GM23338 (cell line): Measurements from ENCODE around the gene RPIA. TPM values are rescaled to one million over a fixed set of nuclear protein-coding genes. Genes with fewer than 3 reads are reported as not detected.

Experiments
- ATAC-seq: fragments of 200-7000 bp; cut with Tn5 transposase; 3 replicates; pipeline ENCODE4 v1.9.1; 2020
- DNase-seq: peaks from one replicate; pipeline ENCODE4 v3.0.0-alpha.2; 2015; ENCODE audit warnings: low spot score
- H2AFZ ChIP-seq: fragments of 200-600 bp; sonication (generic); 2 replicates; pipeline ENCODE4 v1.8.0; 2016; ENCODE audit warnings: antibody characterized with exemption, mild to moderate bottlenecking, moderate library complexity
- H3F3A ChIP-seq: fragments of 200-600 bp; sonication (generic); replicated peaks from 2 replicates; pipeline ENCODE4 v1.8.0; 2017; ENCODE audit warnings: antibody characterized with exemption, mixed run types, low read depth
- H3K27ac ChIP-seq: fragments of 200-600 bp; sonication (generic); 2 replicates; pipeline ENCODE4 v1.6.1; 2016; ENCODE audit warnings: low read depth
- H3K27me3 ChIP-seq: fragments of 200-600 bp; sonication (generic); 2 replicates; pipeline ENCODE4 v1.8.0; 2016; ENCODE audit warnings: mild to moderate bottlenecking, mixed run types, moderate library complexity; ENCODE audit not compliant: insufficient read depth
- H3K36me3 ChIP-seq: fragments of 200-600 bp; sonication (generic); 2 replicates; pipeline ENCODE4 v1.8.0; 2016; ENCODE audit warnings: mild to moderate bottlenecking; ENCODE audit not compliant: insufficient read depth
- H3K4me1 ChIP-seq: fragments of 200-600 bp; sonication (generic); 2 replicates; pipeline ENCODE4 v1.8.0; 2016; ENCODE audit warnings: mild to moderate bottlenecking, moderate library complexity; ENCODE audit not compliant: insufficient read depth
- H3K4me2 ChIP-seq: fragments of 200-600 bp; sonication (generic); 2 replicates; pipeline ENCODE4 v1.7.1; 2017; ENCODE audit warnings: mixed run types
- H3K4me3 ChIP-seq: fragments of 200-600 bp; sonication (generic); 2 replicates; pipeline ENCODE4 v1.6.1; 2016; ENCODE audit warnings: mixed run types
- H3K79me2 ChIP-seq: fragments of 200-600 bp; sonication (generic); replicated peaks from 2 replicates; pipeline ENCODE4 v1.8.0; 2017; ENCODE audit warnings: mild to moderate bottlenecking; ENCODE audit not compliant: insufficient read depth
- H3K9me2 ChIP-seq: fragments of 200-600 bp; sonication (generic); 2 replicates; pipeline ENCODE4 v1.8.0; 2017; ENCODE audit not compliant: insufficient read depth
- H4K20me1 ChIP-seq: fragments of 200-600 bp; sonication (generic); replicated peaks from 2 replicates; pipeline ENCODE4 v1.8.0; 2017; ENCODE audit warnings: mild to moderate bottlenecking; ENCODE audit not compliant: insufficient read depth
- H3K27ac Mint-ChIP-seq: 2 replicates; pipeline ENCODE4 v1.8.0; 2020; ENCODE audit warnings: inconsistent platforms, mild to moderate bottlenecking, moderate library complexity, mixed read lengths
- H3K27me3 Mint-ChIP-seq: 3 replicates; pipeline ENCODE4 v1.8.0; 2022; ENCODE audit warnings: low read depth, mild to moderate bottlenecking, moderate library complexity, mixed read lengths, inconsistent platforms; ENCODE audit not compliant: insufficient read depth, poor library complexity
- H3K36me3 Mint-ChIP-seq: 3 replicates; pipeline ENCODE4 v1.8.0; 2021; ENCODE audit warnings: low read depth, mild to moderate bottlenecking, inconsistent platforms, moderate library complexity, mixed read lengths
- H3K4me1 Mint-ChIP-seq: 3 replicates; pipeline ENCODE4 v1.8.0; 2020; ENCODE audit warnings: mild to moderate bottlenecking, inconsistent platforms, mixed read lengths
- H3K4me3 Mint-ChIP-seq: 3 replicates; pipeline ENCODE4 v1.8.0; 2021; ENCODE audit warnings: moderate library complexity, mild to moderate bottlenecking, inconsistent platforms, mixed read lengths
- H3K9me3 Mint-ChIP-seq: 3 replicates; pipeline ENCODE4 v1.8.0; 2020; ENCODE audit warnings: moderate library complexity, mild to moderate bottlenecking, inconsistent platforms, mixed read lengths
- CREB1 ChIP-seq: fragments of 250-450 bp; sonication (Bioruptor Pico); IDR thresholded peaks from 2 replicates; pipeline ENCODE4 v1.5.0; 2020; ENCODE audit warnings: low read depth, mild to moderate bottlenecking, moderate library complexity
- EZH2phosphoT487 ChIP-seq: fragments of 200-600 bp; sonication (generic); IDR thresholded peaks from one replicate; pipeline ENCODE4 v1.8.1; 2018; ENCODE audit warnings: antibody characterized with exemption; ENCODE audit not compliant: unreplicated experiment
- JUNB ChIP-seq: IDR thresholded peaks from one replicate; pipeline ENCODE4 v1.6.1; 2016; ENCODE audit warnings: antibody characterized with exemption; ENCODE audit not compliant: unreplicated experiment
- POLR2AphosphoS5 ChIP-seq: IDR thresholded peaks from 2 replicates; pipeline ENCODE4 v1.6.1; 2016; ENCODE audit warnings: antibody characterized with exemption, low read depth
- STAT1 ChIP-seq: IDR thresholded peaks from one replicate; pipeline ENCODE4 v1.6.1; 2016; ENCODE audit warnings: antibody characterized with exemption; ENCODE audit not compliant: unreplicated experiment
- ZNF114 ChIP-seq: fragments of 250-450 bp; sonication (Bioruptor Pico); IDR thresholded peaks from 2 replicates; pipeline ENCODE4 v1.5.0; 2020; ENCODE audit warnings: mild to moderate bottlenecking, moderate library complexity
- ZNF331 ChIP-seq: fragments of 250-450 bp; sonication (Bioruptor Pico); IDR thresholded peaks from 2 replicates; pipeline ENCODE4 v1.5.0; 2020; ENCODE audit warnings: low read depth, mild to moderate bottlenecking, moderate library complexity
- ZNF462 ChIP-seq: fragments of 250-450 bp; sonication (Bioruptor Pico); IDR thresholded peaks from 2 replicates; pipeline ENCODE4 v1.5.0; 2020; ENCODE audit warnings: mild to moderate bottlenecking, moderate library complexity
- polyA plus RNA-seq: library from polyadenylated mRNA; unstranded; fragments of >200 nt; fragmentation: Nextera tagmentation; extraction: Ambion mirVana; gene quantifications from 2 replicates; pipeline ENCODE4 v1.2.1, GENCODE V29; 2016
- total RNA-seq: library from RNA; depleted of rRNA; stranded (reverse); fragments of >200 nt; shearing (Covaris generic); gene quantifications from 2 replicates; pipeline ENCODE4 v1.2.3, GENCODE V29; 2014
- TF ChIP-seq, protein P1 (sequence below): IDR thresholded peaks from 2 replicates; pipeline ENCODE4 v1.6.1; 2016; ENCODE audit warnings: antibody characterized with exemption
- TF ChIP-seq, protein P2 (sequence below), 2 experiments: fragments of 200-600 bp in 1 of 2; sonication (generic) in 1 of 2; conservative IDR thresholded peaks; 2 replicates each; pipeline versions ENCODE4 v1.5.1 to v1.6.1; 2016 to 2017; ENCODE audit warnings: antibody characterized with exemption in 2 of 2, low read depth in 2 of 2, mild to moderate bottlenecking in 2 of 2, moderate library complexity in 1 of 2

The RPIA gene
- total and polyA plus RNA-seq, 2 experiments from 2014 or later, result 18.8 to 22.5 TPM

GRCh38 chr2:88673363-88673762 is 18.1 kb upstream of the RPIA start (continued):
- TF ChIP-seq, protein P1, sequence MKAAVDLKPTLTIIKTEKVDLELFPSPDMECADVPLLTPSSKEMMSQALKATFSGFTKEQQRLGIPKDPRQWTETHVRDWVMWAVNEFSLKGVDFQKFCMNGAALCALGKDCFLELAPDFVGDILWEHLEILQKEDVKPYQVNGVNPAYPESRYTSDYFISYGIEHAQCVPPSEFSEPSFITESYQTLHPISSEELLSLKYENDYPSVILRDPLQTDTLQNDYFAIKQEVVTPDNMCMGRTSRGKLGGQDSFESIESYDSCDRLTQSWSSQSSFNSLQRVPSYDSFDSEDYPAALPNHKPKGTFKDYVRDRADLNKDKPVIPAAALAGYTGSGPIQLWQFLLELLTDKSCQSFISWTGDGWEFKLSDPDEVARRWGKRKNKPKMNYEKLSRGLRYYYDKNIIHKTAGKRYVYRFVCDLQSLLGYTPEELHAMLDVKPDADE, result no peak
- TF ChIP-seq ZNF114 (CRISPR knock-in tag), result no peak
- no peak for TF ChIP-seq POLR2AphosphoS5
- TF ChIP-seq, protein P2, sequence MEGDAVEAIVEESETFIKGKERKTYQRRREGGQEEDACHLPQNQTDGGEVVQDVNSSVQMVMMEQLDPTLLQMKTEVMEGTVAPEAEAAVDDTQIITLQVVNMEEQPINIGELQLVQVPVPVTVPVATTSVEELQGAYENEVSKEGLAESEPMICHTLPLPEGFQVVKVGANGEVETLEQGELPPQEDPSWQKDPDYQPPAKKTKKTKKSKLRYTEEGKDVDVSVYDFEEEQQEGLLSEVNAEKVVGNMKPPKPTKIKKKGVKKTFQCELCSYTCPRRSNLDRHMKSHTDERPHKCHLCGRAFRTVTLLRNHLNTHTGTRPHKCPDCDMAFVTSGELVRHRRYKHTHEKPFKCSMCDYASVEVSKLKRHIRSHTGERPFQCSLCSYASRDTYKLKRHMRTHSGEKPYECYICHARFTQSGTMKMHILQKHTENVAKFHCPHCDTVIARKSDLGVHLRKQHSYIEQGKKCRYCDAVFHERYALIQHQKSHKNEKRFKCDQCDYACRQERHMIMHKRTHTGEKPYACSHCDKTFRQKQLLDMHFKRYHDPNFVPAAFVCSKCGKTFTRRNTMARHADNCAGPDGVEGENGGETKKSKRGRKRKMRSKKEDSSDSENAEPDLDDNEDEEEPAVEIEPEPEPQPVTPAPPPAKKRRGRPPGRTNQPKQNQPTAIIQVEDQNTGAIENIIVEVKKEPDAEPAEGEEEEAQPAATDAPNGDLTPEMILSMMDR (conservative IDR thresholded peaks at IDR 0.05; ENCODE audit: low read depth in 2 of 2), result no peak
- no peak for TF ChIP-seq STAT1
- no peak for TF ChIP-seq JUNB

GRCh38 chr2:88680266-88680902 is 11.1 kb upstream of the RPIA start:
- Histone ChIP-seq H3K9me2 (0 out of 2 replicates have a peak, but pooled peaks cover 4% of the 10 kb centered on the region), H3K27ac (no peak overlapping the region), H4K20me1 (no peaks in the 10 kb centered on the region), H3K79me2 (no peaks in the 10 kb centered on the region), H3K4me1 (no peaks in the 10 kb centered on the region), H3F3A (no peaks in the 10 kb centered on the region), H3K4me2 (no peak overlapping the region), H3K4me3 (no peak overlapping the region), H2AFZ (no peak overlapping the region), H3K27me3 (no peaks in the 10 kb centered on the region), H3K36me3 (peaks cover 20% of the 10 kb centered on the region)
- Mint-ChIP-seq H3K9me3 (peaks cover 54% of the 10 kb centered on the region), H3K4me1 (no peaks in the 10 kb centered on the region), H3K36me3 (peaks cover 32% of the 10 kb centered on the region), H3K27ac (no peak overlapping the region), H3K27me3 (peaks cover 5% of the 10 kb centered on the region), H3K4me3 (no peak overlapping the region)
- ATAC-seq (no peak), DNase-seq (no peak)
- TF ChIP-seq JUNB, result no peak
- TF ChIP-seq ZNF331 (CRISPR knock-in tag), result no peak
- TF ChIP-seq EZH2phosphoT487, result no peak
- TF ChIP-seq, protein P2 (conservative IDR thresholded peaks at IDR 0.05; ENCODE audit: low read depth in 2 of 2), result no peak
- TF ChIP-seq ZNF462 (CRISPR knock-in tag), result no peak
- no peak for TF ChIP-seq CREB1 (CRISPR knock-in tag)
